GM18502 (cell line): Measurements from ENCODE around the gene RAB26.
"Not testable (repeated sequence)": the region's sequence is repeated elsewhere in the genome, so short reads cannot be mapped to it uniquely, and the experiment has no call there.

Experiments used
- ATAC-seq: cut with Tn5 transposase; IDR thresholded peaks from one replicate; pipeline ENCODE4 v1.9.1; 2021; ENCODE audit warnings: mild to moderate bottlenecking; ENCODE audit not compliant: unreplicated experiment, poor library complexity

Gene RAB26, protein sequence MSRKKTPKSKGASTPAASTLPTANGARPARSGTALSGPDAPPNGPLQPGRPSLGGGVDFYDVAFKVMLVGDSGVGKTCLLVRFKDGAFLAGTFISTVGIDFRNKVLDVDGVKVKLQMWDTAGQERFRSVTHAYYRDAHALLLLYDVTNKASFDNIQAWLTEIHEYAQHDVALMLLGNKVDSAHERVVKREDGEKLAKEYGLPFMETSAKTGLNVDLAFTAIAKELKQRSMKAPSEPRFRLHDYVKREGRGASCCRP

GRCh38 chr16:2147981-2148671 lies at the start of gene RAB26:
Gene RAB26 (plus strand): TSS chr16:2148625. CDS start chr16:2148784, 159 bp downstream.
- no peak for ATAC-seq

- ATAC-seq = not testable (repeated sequence)
Measured at GRCh38 chr16:2101581-2101980, 46.8 kb upstream of the RAB26 start.

DNA sequence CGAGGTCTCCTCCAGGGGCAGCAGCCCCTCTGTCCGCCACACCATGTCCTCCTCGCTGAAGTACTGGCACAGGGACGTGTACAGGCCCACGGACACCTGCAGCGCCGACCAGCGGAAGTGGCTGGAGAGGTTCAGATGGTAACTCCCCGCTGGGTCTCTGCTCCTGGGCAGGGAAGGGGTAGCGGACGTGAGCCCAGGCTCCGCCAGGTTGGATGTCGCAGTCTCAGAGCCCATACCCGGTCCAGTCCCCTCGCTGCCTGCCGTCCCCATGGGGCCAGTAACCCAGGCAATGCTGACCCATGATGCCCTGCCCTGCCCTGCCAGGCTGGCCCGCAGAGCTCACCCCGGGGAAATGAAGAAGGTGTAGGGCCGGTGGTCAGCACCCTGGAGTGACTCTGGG lies 46.0 kb upstream of the RAB26 start:
- ATAC-seq = no peak

DNA sequence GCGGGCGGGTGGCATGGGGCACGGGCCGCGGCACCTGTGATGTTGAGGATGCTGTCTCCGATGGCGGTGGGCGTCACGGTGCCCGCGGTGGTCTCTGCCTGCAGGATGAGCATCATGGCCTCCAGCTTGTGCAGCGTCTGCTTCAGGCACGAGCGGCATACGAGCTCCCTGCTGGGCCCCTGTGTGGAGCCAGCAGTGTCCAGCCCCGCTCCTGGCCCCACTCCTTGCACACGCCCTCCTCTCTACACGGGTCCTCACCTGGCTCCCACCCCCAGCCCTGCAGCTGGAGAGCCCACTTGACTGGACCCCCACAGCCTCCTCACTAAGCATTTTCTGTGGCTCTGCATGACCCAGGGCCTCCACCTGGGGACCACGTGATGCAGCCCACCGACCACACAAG lies 44.0 kb upstream of the RAB26 start:
- not testable (repeated sequence) for ATAC-seq

GRCh38 chr16:2105291-2105690 lies 43.1 kb upstream of the RAB26 start:
- not testable (repeated sequence) for ATAC-seq

- ATAC-seq = not testable (repeated sequence)
Measured at GRCh38 chr16:2105769-2106168, 42.7 kb upstream of the RAB26 start.

DNA sequence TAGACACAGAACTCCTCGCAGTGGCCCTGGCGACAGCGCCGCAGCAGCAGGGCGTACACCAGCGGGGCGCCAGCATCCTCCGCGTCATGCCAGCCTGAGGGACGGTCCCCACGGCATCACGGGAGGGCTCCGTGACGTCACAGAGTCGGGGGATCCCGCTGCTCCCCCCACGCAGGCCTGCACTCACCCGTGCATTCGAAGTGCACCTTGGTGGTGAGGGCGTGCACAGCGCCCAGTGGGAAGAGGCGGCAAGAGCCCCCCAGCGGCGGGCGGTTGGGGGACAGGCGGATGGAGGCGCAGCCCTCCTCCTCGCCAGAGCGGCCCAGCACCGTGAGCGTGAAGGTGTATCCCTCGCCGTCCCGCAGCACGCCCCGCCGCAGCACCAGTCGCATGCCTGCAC lies 42.2 kb upstream of the RAB26 start:
- ATAC-seq = not testable (repeated sequence)

DNA sequence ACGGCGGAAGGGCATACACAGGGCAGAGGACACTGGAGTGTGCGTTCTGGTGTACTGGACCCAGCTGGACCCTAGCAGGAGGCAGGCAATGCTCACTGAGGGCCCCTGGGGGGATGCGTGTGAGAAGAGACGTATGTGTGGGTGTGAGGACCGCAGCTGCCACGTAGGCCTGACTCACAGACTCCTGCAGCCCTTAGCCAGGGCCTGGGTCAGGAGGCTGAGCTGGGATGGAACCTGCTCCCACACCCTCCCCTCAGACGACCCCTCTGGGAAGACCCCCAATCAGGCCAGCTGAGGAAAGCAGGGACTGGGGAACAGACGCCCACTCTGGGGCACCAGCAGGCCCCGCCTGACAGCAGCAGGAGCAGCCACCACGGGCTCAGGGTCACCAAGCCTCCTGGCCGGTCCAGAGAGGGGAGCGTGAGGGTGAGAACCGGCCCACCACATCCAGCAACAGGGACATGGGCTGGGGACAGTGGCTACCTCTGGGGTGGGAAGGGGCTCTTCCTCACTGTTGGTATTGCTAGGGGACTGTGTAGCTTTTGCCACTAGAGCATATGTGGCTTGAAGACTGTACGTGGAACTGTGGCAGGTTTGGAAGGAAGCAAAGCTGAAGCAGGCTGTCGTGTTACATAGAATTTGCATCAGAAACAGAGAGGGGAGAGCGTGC lies 41.2 kb upstream of the RAB26 start:
- ATAC-seq = not testable (repeated sequence)

- ATAC-seq = not testable (repeated sequence)
Measured at GRCh38 chr16:2107791-2108125, 40.7 kb upstream of the RAB26 start.

DNA sequence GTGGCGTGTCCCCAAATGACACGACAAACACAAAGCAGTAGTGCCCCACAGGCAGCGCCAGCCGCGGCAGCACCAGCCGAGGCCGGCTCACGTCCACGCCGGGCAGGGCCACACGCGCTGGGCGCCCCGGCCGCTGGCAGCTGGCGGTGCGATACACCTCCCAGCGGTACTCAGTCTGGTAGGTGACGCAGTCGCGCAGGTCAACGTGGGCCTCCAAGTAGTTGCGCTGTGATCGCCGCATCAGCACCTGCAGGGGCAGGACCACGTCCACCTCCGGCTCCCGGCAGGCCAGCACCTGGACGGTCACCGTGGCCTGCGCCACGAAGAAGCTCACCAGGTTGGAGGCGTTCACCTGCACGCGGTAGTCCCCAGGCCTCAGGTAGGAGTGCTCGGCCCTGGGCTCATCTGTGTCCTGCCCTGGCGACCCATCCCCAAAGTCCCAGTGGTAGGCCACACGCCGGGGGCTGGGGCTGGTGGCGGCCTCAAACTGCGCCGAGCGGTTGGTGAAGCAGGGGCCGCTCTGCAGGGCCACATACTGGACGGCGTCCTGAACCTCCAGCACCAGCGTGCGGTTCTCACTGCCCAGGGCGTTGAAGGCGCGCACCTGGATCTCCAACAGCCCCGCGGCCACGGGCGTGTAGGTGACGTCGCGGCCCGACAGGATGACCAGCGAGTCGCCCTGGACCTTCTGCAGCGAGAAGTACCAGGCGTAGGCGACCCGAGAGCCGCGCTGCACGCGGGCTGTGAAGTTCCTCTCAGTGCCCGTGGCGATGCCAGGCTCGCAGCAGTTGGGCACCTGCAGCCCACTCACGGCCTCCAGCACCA lies 39.8 kb upstream of the RAB26 start:
- ATAC-seq = not testable (repeated sequence)

DNA sequence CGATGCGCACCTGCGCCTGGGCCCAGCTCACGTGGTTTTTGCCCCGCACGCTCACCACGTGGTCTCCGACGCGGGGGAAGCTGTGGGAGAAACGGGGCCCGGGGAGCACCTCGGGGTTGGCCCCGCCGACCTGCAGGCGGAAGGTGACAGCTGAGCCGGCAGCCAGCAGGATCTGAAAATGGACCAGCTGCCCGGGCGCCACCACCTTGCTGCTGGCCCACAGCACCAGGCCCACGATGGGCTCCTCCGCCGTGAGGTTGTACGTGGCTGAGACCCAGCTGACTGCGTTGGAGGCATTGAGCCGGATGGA lies 39.2 kb upstream of the RAB26 start:
- ATAC-seq = not testable (repeated sequence)

GRCh38 chr16:2109872-2110271 lies 38.6 kb upstream of the RAB26 start:
- not testable (repeated sequence) for ATAC-seq

DNA sequence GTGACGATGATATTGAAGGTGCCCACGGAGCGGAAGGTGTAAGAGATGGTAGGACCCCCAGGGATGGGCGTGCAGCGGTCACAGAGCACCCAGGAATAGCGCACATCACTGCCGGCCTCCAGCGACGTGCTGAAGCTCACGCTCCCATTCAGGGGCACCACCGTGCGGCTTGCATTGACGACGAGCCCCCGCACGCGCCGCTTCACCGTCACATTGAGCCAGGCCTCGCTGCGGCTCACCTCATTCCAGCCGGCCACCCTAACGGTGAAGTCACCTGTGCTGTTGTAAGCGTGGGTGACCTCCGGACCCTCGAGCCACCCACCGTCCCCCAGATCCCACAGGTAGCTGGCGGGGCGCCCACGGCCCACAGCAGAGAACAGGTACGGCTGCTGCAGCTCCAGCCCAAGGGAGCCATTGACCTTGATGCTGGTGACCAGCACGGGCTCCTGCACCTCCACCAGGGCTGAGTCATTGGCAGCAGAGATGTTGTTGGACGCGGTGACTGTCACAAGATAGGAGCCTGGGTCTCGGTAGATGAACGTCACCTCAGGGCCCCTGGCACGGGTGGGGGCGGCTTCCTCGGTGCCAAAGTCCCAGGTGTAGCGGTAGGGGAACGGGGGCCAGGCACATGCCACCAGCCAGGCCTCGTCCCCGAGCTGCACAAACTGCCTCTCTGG lies 38.0 kb upstream of the RAB26 start:
- not testable (repeated sequence) for ATAC-seq

DNA sequence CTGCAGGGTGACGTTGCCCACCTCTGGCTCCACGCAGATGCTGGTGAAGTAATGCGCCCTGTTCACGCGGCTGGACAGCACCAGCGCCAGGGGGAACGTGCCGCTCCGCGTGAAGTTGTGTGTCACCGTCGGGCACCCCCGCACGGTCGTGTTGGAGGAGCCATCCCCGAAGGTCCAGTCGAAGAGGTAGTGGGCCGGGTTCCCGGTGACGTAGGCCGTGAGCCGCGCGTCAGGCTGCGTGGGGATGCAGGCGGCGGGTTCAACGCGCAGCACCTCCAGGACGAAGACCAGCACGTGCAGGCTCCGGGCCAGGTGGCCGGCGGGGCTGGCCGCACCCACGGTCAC lies 37.4 kb upstream of the RAB26 start:
- ATAC-seq = not testable (repeated sequence)

DNA sequence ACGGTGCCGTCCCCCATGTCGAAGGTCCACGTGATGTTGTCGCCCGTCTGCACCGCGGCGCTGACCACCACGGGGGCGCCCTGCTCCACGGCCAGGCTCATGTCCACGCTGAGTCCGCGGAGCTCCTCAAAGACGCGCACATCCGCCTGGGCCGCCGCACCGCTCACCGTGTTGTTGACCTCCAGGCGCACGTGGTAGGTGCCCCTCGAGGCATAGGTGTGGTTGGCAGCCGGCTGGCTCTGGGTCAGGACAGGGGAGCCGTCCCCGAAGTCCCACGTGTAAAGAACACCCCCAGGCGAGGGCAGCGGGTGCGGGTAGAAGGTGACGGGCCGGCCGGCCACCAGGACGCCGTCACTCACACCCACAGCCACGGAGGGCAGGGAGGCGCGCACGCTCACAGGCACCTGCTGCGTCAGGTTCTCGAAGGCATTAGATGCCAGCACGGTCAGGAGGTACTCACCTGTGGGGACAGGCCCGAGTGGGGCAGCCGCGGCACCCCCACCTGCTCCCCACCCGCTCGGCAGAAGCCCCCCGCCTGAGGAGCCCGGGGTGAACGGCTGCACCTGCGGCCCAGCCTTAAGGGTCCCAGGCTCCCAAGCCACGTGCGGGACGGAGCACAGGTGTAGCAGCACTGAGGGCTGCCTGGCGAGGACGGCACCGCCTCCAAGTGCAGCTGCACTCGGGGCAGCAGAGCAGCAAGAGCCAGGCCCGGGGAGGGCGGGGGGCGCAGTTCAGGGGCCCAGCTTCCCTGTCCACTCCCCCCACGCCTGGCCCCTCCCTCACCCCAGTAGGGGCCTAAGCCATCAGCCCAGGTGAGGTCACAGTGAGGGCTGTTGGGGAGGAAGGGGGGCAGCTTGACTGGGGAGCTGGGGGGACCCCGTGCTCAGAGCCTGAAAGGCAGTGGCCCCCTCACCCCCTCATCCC lies 36.8 kb upstream of the RAB26 start:
- not testable (repeated sequence) for ATAC-seq

DNA sequence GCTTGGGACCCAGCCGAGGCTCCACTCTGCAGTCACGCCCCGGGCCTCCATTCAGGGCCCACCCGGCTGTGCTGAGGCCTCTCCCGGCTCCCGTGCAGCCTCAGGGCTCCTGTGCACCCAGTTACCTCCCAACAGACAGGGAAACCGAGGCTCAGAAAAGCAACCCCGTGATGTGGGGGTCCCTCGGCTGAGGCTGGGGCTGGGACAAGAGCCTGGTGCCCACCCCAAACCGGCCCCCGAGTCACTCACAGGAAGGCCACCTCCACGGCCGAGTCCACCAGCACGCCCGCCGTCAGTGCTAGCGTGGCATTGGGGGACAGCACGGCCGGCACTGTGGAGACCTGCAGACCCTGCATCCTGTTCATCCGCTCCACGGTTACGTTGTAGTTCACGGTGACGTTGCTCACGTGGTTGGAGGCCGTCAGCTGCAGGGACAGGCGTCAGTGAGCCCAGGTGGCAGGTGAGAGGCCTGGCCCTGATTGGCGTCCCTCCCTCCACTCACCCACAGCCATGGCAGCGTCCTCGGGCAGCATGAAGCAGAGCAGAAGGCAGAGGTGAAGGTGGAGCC lies 35.8 kb upstream of the RAB26 start:
- ATAC-seq = not testable (repeated sequence)

GRCh38 chr16:2114225-2114624 lies 34.2 kb upstream of the RAB26 start:
- ATAC-seq = not testable (repeated sequence)

DNA sequence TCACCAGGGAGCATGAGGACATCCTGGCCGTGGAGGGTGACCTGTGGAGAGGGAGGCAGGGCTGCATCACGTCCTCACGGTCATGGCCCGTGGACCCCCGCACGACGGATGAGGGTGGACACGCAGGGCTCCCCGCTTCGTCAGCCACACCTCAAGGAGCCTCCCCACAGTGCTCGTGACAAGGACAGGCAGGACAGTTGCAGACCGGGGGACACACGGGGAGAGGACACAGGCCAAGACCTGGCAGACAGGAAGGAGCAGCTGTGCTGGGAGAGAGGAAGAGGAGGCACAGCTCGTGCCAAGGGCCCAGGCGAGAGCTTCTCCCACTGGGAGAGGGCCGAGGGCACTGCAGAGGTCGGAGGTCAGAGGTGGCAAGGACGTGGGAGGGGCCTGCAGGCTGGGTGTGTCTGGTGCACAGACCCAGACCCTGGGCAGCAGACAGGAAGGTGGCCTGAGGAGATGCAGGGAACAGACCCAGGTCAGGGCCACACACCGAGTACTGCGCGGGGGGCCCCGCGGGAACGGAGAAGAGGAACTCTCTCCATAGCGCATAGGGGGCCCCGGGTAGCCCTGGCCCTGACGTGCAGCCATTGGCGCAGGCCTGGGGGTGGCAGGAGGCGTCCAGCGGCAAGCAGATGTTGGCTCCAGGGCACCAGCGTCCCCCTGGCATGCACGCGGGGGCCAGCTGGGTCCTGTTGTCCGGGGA lies 33.4 kb upstream of the RAB26 start:
- ATAC-seq = not testable (repeated sequence)
